ENCODE data around the gene SLFN5. TPM values are rescaled to one million over a fixed set of nuclear protein-coding genes. Genes with fewer than 3 reads are reported as not detected.
"Not testable (repeated sequence)": the region's sequence is repeated elsewhere in the genome, so short reads cannot be mapped to it uniquely, and the experiment has no call there.

The SLFN5 gene
- total and polyA plus RNA-seq, 10 donors = 3.2 to 110 (median 71.0) TPM

GRCh38 chr17:35227546-35227945 is 15.3 kb upstream of the SLFN5 start:
- Histone ChIP-seq H3K36me3 (no peaks in the 10 kb centered on the region), H3K9me3 (peaks cover 0 to 4% (median 2%) of the 10 kb centered on the region in 8 donors), H3K4me3 (no peak overlapping the region), H3K27me3 (replicated peaks in 1 of 7) (no peaks in the 10 kb centered on the region), H3K4me1 (peaks cover 0 to 19% (median 6%) of the 10 kb centered on the region in 6 donors), H3K27ac (no peak overlapping the region)
- 93 to 100% (median 95%) methylated on average over 2 of the region's 2 CpGs for WGBS, 5 donors
- DNase-seq = no peak
- TF ChIP-seq POLR2A (IDR thresholded peaks at IDR 0.05) (no peak), CTCF (IDR thresholded peaks at IDR 0.05 in 8 of 11, conservative IDR thresholded peaks at IDR 0.05 in 3 of 11) (no peak), POLR2AphosphoS5 (IDR thresholded peaks at IDR 0.05) (no peak)
- intact Hi-C loops (cut with DNase I; ENCODE audit: low total_unique reads) = no loop called here

- TF ChIP-seq CTCF (IDR thresholded peaks at IDR 0.05 in 8 of 11, conservative IDR thresholded peaks at IDR 0.05 in 3 of 11) = no peak
- TF ChIP-seq POLR2AphosphoS5 (IDR thresholded peaks at IDR 0.05) = no peak
- no peak for TF ChIP-seq POLR2A (IDR thresholded peaks at IDR 0.05)
- H3K27ac ChIP-seq = no peak overlapping the region
- no peak overlapping the region for H3K4me3 ChIP-seq
- 78 to 88% (median 82%) methylated on average over 1 of the region's 1 CpG for WGBS, 5 donors
- H3K27me3 ChIP-seq (replicated peaks in 1 of 7) = no peaks in the 10 kb centered on the region
- no peak for DNase-seq
- intact Hi-C loops (cut with DNase I; ENCODE audit: low total_unique reads) = no loop called here
- no peaks in the 10 kb centered on the region for H3K36me3 ChIP-seq
- no peaks in the 10 kb centered on the region for H3K9me3 ChIP-seq
- peaks cover 0 to 20% (median 8%) of the 10 kb centered on the region in 6 donors for H3K4me1 ChIP-seq
These were observed 13.2 kb upstream of the SLFN5 start for GRCh38 chr17:35229638-35230037.

- DNase-seq; H3K9me3 ChIP-seq; H3K4me3 ChIP-seq; H3K27me3 ChIP-seq (replicated peaks in 1 of 7); H3K27ac ChIP-seq; H3K36me3 ChIP-seq; intact Hi-C loops (cut with DNase I; ENCODE audit: low total_unique reads): not testable (repeated sequence)
- WGBS, 5 donors = 88 to 94% (median 92%) methylated on average over 4 of the region's 4 CpGs
- H3K4me1 ChIP-seq = peaks cover 0 to 54% (median 17%) of the 10 kb centered on the region in 6 donors
These were observed 8.6 kb upstream of the SLFN5 start for GRCh38 chr17:35234315-35234714.

- intact Hi-C loops (cut with DNase I; ENCODE audit: low total_unique reads) = no loop called here
- no peak overlapping the region for H3K27ac ChIP-seq
- no peaks in the 10 kb centered on the region for H3K9me3 ChIP-seq
- no peak overlapping the region for H3K4me3 ChIP-seq
- H3K27me3 ChIP-seq (replicated peaks in 1 of 7) = no peaks in the 10 kb centered on the region
- DNase-seq = no peak
- TF ChIP-seq POLR2A (IDR thresholded peaks at IDR 0.05) (no peak), CTCF (IDR thresholded peaks at IDR 0.05 in 8 of 11, conservative IDR thresholded peaks at IDR 0.05 in 3 of 11) (no peak), POLR2AphosphoS5 (IDR thresholded peaks at IDR 0.05) (no peak)
- peaks cover 0 to 63% (median 22%) of the 10 kb centered on the region in 6 donors for H3K4me1 ChIP-seq
- no peaks in the 10 kb centered on the region for H3K36me3 ChIP-seq
- 88 to 95% (median 91%) methylated on average over 3 of the region's 3 CpGs for WGBS, 5 donors
These were observed 7.6 kb upstream of the SLFN5 start for GRCh38 chr17:35235289-35235688.

GRCh38 chr17:35235917-35236316 is 7.0 kb upstream of the SLFN5 start:
- TF ChIP-seq POLR2A (IDR thresholded peaks at IDR 0.05) (no peak), POLR2AphosphoS5 (IDR thresholded peaks at IDR 0.05) (peak in 1 of 3 donors; percentile 8), CTCF (IDR thresholded peaks at IDR 0.05 in 8 of 11, conservative IDR thresholded peaks at IDR 0.05 in 3 of 11) (no peak)
- Histone ChIP-seq H3K36me3 (no peaks in the 10 kb centered on the region), H3K9me3 (no peaks in the 10 kb centered on the region), H3K27me3 (replicated peaks in 1 of 7) (no peaks in the 10 kb centered on the region), H3K27ac (peak overlapping the region in 2 of 8 donors; percentile 29 to 38), H3K4me3 (no peak overlapping the region), H3K4me1 (peaks cover 0 to 70% (median 27%) of the 10 kb centered on the region in 6 donors)
- 33 to 100% (median 50%) methylated on average over 1 to 2 of the region's 2 CpGs for WGBS, 5 donors
- intact Hi-C loops (cut with DNase I; ENCODE audit: low total_unique reads) = no loop called here
- no peak for DNase-seq

All from spleen (tissue), 11 donors.